HEK293 (cell line): ENCODE measurements around the gene NDST1.
A peak's percentile ranks its signal among the peaks of the same experiment; 100 is the strongest.

Experiments
- GLIS2 ChIP-seq: fragments of 450-650 bp; formaldehyde crosslinking; IDR thresholded peaks from 2 replicates; pipeline ENCODE4 v1.5.1; 2016; ENCODE audit warnings: missing biosample characterization, missing genetic modification characterization
- MYNN ChIP-seq: fragments of 450-650 bp; formaldehyde crosslinking; IDR thresholded peaks from 2 replicates; pipeline ENCODE4 v1.5.1; 2016; ENCODE audit warnings: missing biosample characterization, missing genetic modification characterization, borderline replicate concordance
- SCRT2 ChIP-seq: fragments of 450-650 bp; formaldehyde crosslinking; IDR thresholded peaks from 2 replicates; pipeline ENCODE4 v1.5.1; 2016; ENCODE audit warnings: missing biosample characterization, missing genetic modification characterization
- SP7 ChIP-seq: fragments of 450-650 bp; formaldehyde crosslinking; IDR thresholded peaks from 2 replicates; pipeline ENCODE4 v1.5.1; 2016; ENCODE audit warnings: missing biosample characterization, missing genetic modification characterization
- YY2 ChIP-seq: fragments of 450-650 bp; formaldehyde crosslinking; IDR thresholded peaks from 2 replicates; pipeline ENCODE4 v1.5.1; 2016; ENCODE audit warnings: missing biosample characterization, missing genetic modification characterization
- ZBTB17 ChIP-seq: fragments of 450-650 bp; formaldehyde crosslinking; IDR thresholded peaks from 2 replicates; pipeline ENCODE4 v1.5.1; 2016; ENCODE audit warnings: missing biosample characterization, missing genetic modification characterization
- ZNF132 ChIP-seq: fragments of 450-650 bp; formaldehyde crosslinking; IDR thresholded peaks from 2 replicates; pipeline ENCODE4 v1.5.1; 2017; ENCODE audit warnings: missing biosample characterization, missing genetic modification characterization, borderline replicate concordance
- ZNF133 ChIP-seq: fragments of 450-650 bp; formaldehyde crosslinking; IDR thresholded peaks from 2 replicates; pipeline ENCODE4 v1.5.1; 2016; ENCODE audit warnings: missing biosample characterization, missing genetic modification characterization
- ZNF140 ChIP-seq: fragments of 450-650 bp; formaldehyde crosslinking; IDR thresholded peaks from 2 replicates; pipeline ENCODE4 v1.5.1; 2016; ENCODE audit warnings: missing biosample characterization, missing genetic modification characterization
- ZNF174 ChIP-seq: fragments of 450-650 bp; formaldehyde crosslinking; IDR thresholded peaks from 2 replicates; pipeline ENCODE4 v1.5.0; 2017; ENCODE audit warnings: missing biosample characterization, mild to moderate bottlenecking, missing genetic modification characterization
- ZNF175 ChIP-seq: fragments of 450-650 bp; formaldehyde crosslinking; IDR thresholded peaks from 2 replicates; pipeline ENCODE4 v1.5.1; 2016; ENCODE audit warnings: missing biosample characterization, missing genetic modification characterization
- ZNF19 ChIP-seq: fragments of 450-650 bp; formaldehyde crosslinking; IDR thresholded peaks from 2 replicates; pipeline ENCODE4; 2016; ENCODE audit warnings: missing biosample characterization, missing genetic modification characterization, low read depth
- ZNF223 ChIP-seq: fragments of 450-650 bp; formaldehyde crosslinking; IDR thresholded peaks from 2 replicates; pipeline ENCODE4 v1.5.1; 2016; ENCODE audit warnings: missing biosample characterization, missing genetic modification characterization
- ZNF302 ChIP-seq: fragments of 450-650 bp; formaldehyde crosslinking; IDR thresholded peaks from 2 replicates; pipeline ENCODE4 v1.5.1; 2016; ENCODE audit warnings: missing biosample characterization, missing genetic modification characterization, low read depth
- ZNF362 ChIP-seq: fragments of 450-650 bp; formaldehyde crosslinking; IDR thresholded peaks from 2 replicates; pipeline ENCODE4 v1.5.1; 2016; ENCODE audit warnings: missing biosample characterization, missing genetic modification characterization
- ZNF398 ChIP-seq: fragments of 450-650 bp; formaldehyde crosslinking; IDR thresholded peaks from 2 replicates; pipeline ENCODE4 v1.5.1; 2017; ENCODE audit warnings: missing biosample characterization, missing genetic modification characterization
- ZNF501 ChIP-seq: fragments of 450-650 bp; formaldehyde crosslinking; IDR thresholded peaks from 2 replicates; pipeline ENCODE4 v1.5.1; 2016; ENCODE audit warnings: missing biosample characterization, missing genetic modification characterization
- ZNF514 ChIP-seq: fragments of 450-650 bp; formaldehyde crosslinking; IDR thresholded peaks from 2 replicates; pipeline ENCODE4 v1.5.1; 2016; ENCODE audit warnings: missing biosample characterization, missing genetic modification characterization
- ZNF521 ChIP-seq: fragments of 450-650 bp; formaldehyde crosslinking; IDR thresholded peaks from 2 replicates; pipeline ENCODE4 v1.5.1; 2017; ENCODE audit warnings: missing biosample characterization, mild to moderate bottlenecking, missing genetic modification characterization
- ZNF560 ChIP-seq: fragments of 450-650 bp; formaldehyde crosslinking; IDR thresholded peaks from 2 replicates; pipeline ENCODE4 v1.5.1; 2017; ENCODE audit warnings: missing biosample characterization, missing genetic modification characterization, borderline replicate concordance
- ZNF624 ChIP-seq: fragments of 450-650 bp; formaldehyde crosslinking; IDR thresholded peaks from 2 replicates; pipeline ENCODE4 v1.5.1; 2017; ENCODE audit warnings: missing biosample characterization, missing genetic modification characterization
- ZNF629 ChIP-seq: fragments of 450-650 bp; formaldehyde crosslinking; IDR thresholded peaks from 2 replicates; pipeline ENCODE4 v1.5.1; 2017; ENCODE audit warnings: missing biosample characterization, missing genetic modification characterization
- ZNF654 ChIP-seq: fragments of 450-650 bp; formaldehyde crosslinking; IDR thresholded peaks from 2 replicates; pipeline ENCODE4 v1.5.1; 2016; ENCODE audit warnings: low read depth, missing biosample characterization, missing genetic modification characterization
- ZNF704 ChIP-seq: fragments of 450-650 bp; formaldehyde crosslinking; IDR thresholded peaks from 2 replicates; pipeline ENCODE4 v1.5.1; 2016; ENCODE audit warnings: missing biosample characterization, missing genetic modification characterization
- ZNF768 ChIP-seq: fragments of 450-650 bp; formaldehyde crosslinking; IDR thresholded peaks from 2 replicates; pipeline ENCODE4 v1.5.1; 2018; ENCODE audit warnings: missing biosample characterization, mild to moderate bottlenecking, missing genetic modification characterization
- ZNF777 ChIP-seq: fragments of 450-650 bp; formaldehyde crosslinking; IDR thresholded peaks from 2 replicates; pipeline ENCODE4 v1.5.1; 2017; ENCODE audit warnings: missing biosample characterization, missing genetic modification characterization, borderline replicate concordance
- TF ChIP-seq, protein P1 (sequence below): fragments of 450-650 bp; formaldehyde crosslinking; IDR thresholded peaks from 2 replicates; pipeline ENCODE4 v1.5.1; 2017; ENCODE audit warnings: missing biosample characterization, missing genetic modification characterization
- TF ChIP-seq, protein P2 (sequence below): fragments of 450-650 bp; formaldehyde crosslinking; IDR thresholded peaks from 2 replicates; pipeline ENCODE4 v1.5.1; 2016; ENCODE audit warnings: missing biosample characterization, missing genetic modification characterization
- TF ChIP-seq, protein P3 (sequence below): fragments of 450-650 bp; formaldehyde crosslinking; IDR thresholded peaks from 2 replicates; pipeline ENCODE4 v1.5.1; 2016; ENCODE audit warnings: missing biosample characterization, missing genetic modification characterization, borderline replicate concordance

NDST1 gene

GRCh38 chr5:150599917-150600511 lies 92.1 kb downstream of the NDST1 start (continued):
- TF ChIP-seq ZNF514 (tag by site-specific recombination) (no peak), ZNF223 (tag by site-specific recombination) (no peak), ZNF624 (tag by site-specific recombination) (no peak), MYNN (tag by site-specific recombination) (no peak), ZNF19 (tag by site-specific recombination) (no peak), ZNF174 (tag by site-specific recombination) (no peak), ZNF398 (tag by site-specific recombination) (peak; percentile 41), ZNF501 (tag by site-specific recombination) (no peak), GLIS2 (peak; percentile 24; the same call in 1 of the 2 replicates), ZNF560 (no peak), ZNF302 (no peak), ZNF133 (tag by site-specific recombination) (no peak), ZNF704 (tag by site-specific recombination) (no peak), ZNF629 (peak; percentile 60; the same call in 1 of the 2 replicates), ZNF777 (tag by site-specific recombination) (no peak), ZNF654 (no peak), ZNF175 (tag by site-specific recombination) (no peak), ZNF521 (no peak), ZNF768 (tag by site-specific recombination) (peak; percentile 25; the same call in 1 of the 2 replicates), SP7 (tag by site-specific recombination) (0 out of 2 replicates have a peak, but pooled peaks have one; percentile 18), SCRT2 (tag by site-specific recombination) (no peak), ZBTB17 (tag by site-specific recombination) (peak; percentile 41; the same call in 1 of the 2 replicates), ZNF132 (tag by site-specific recombination) (no peak), ZNF140 (tag by site-specific recombination) (no peak), ZNF362 (tag by site-specific recombination) (no peak), YY2 (tag by site-specific recombination) (no peak)
- TF ChIP-seq, protein P1, sequence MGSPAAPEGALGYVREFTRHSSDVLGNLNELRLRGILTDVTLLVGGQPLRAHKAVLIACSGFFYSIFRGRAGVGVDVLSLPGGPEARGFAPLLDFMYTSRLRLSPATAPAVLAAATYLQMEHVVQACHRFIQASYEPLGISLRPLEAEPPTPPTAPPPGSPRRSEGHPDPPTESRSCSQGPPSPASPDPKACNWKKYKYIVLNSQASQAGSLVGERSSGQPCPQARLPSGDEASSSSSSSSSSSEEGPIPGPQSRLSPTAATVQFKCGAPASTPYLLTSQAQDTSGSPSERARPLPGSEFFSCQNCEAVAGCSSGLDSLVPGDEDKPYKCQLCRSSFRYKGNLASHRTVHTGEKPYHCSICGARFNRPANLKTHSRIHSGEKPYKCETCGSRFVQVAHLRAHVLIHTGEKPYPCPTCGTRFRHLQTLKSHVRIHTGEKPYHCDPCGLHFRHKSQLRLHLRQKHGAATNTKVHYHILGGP = no peak
- TF ChIP-seq, protein P2, sequence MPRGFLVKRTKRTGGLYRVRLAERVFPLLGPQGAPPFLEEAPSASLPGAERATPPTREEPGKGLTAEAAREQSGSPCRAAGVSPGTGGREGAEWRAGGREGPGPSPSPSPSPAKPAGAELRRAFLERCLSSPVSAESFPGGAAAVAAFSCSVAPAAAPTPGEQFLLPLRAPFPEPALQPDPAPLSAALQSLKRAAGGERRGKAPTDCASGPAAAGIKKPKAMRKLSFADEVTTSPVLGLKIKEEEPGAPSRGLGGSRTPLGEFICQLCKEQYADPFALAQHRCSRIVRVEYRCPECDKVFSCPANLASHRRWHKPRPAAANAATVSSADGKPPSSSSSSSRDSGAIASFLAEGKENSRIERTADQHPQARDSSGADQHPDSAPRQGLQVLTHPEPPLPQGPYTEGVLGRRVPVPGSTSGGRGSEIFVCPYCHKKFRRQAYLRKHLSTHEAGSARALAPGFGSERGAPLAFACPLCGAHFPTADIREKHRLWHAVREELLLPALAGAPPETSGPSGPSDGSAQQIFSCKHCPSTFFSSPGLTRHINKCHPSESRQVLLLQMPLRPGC = no peak
- TF ChIP-seq, protein P3, sequence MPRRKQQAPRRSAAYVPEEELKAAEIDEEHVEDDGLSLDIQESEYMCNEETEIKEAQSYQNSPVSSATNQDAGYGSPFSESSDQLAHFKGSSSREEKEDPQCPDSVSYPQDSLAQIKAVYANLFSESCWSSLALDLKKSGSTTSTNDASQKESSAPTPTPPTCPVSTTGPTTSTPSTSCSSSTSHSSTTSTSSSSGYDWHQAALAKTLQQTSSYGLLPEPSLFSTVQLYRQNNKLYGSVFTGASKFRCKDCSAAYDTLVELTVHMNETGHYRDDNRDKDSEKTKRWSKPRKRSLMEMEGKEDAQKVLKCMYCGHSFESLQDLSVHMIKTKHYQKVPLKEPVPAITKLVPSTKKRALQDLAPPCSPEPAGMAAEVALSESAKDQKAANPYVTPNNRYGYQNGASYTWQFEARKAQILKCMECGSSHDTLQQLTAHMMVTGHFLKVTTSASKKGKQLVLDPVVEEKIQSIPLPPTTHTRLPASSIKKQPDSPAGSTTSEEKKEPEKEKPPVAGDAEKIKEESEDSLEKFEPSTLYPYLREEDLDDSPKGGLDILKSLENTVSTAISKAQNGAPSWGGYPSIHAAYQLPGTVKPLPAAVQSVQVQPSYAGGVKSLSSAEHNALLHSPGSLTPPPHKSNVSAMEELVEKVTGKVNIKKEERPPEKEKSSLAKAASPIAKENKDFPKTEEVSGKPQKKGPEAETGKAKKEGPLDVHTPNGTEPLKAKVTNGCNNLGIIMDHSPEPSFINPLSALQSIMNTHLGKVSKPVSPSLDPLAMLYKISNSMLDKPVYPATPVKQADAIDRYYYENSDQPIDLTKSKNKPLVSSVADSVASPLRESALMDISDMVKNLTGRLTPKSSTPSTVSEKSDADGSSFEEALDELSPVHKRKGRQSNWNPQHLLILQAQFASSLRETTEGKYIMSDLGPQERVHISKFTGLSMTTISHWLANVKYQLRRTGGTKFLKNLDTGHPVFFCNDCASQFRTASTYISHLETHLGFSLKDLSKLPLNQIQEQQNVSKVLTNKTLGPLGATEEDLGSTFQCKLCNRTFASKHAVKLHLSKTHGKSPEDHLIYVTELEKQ = no peak
- TF ChIP-seq, all 188 proteins: peak for 17
